CD4-positive, alpha-beta T cell treated with Interleukin-10 for 1 hour (primary cell): ENCODE measurements around the gene POLR3GL.
"Not testable (repeated sequence)": the region's sequence is repeated elsewhere in the genome, so short reads cannot be mapped to it uniquely, and the experiment has no call there.

Source experiments
- DNase-seq: peaks from one replicate; pipeline ENCODE4 v3.0.0-alpha.2; 2020

Gene POLR3GL

GRCh38 chr1:145964328-145965118 is at the start of gene POLR3GL, which contains the start of gene ANKRD34A:
Gene POLR3GL (plus strand): TSS chr1:145964690. CDS start chr1:145974866, 10,176 bp downstream.
Gene ANKRD34A (minus strand): TSS chr1:145964575. CDS start chr1:145961759, 2,816 bp downstream.
- DNase-seq = peak; percentile 94

GRCh38 chr1:145916745-145917144 is 47.7 kb upstream of the POLR3GL start:
- no peak for DNase-seq

- no peak for DNase-seq
Observed at GRCh38 chr1:145917595-145917994, 46.9 kb upstream of the POLR3GL start.

- DNase-seq = peak; percentile 95
Observed at GRCh38 chr1:145918144-145918991, 46.1 kb upstream of the POLR3GL start, which contains the start of gene PEX11B. Gene PEX11B (minus strand): TSS chr1:145918717. CDS start chr1:145918688, 29 bp downstream.

- peak; percentile 28 for DNase-seq
Observed at GRCh38 chr1:145918992-145919939, 45.2 kb upstream of the POLR3GL start.

GRCh38 chr1:145920297-145920696 is 44.2 kb upstream of the POLR3GL start:
- not testable (repeated sequence) for DNase-seq

GRCh38 chr1:145922266-145922665 is 42.2 kb upstream of the POLR3GL start:
- DNase-seq = no peak

GRCh38 chr1:145926686-145927062 is 37.8 kb upstream of the POLR3GL start:
- DNase-seq = peak; percentile 15

GRCh38 chr1:145927063-145927886 is 37.2 kb upstream of the POLR3GL start, which contains the start of gene RBM8A:
Gene RBM8A (minus strand): TSS chr1:145927484. CDS start chr1:145927426, 58 bp downstream.
- peak; percentile 98 for DNase-seq

- DNase-seq = peak; percentile 22
Observed at GRCh38 chr1:145927916-145928643, 36.4 kb upstream of the POLR3GL start.

GRCh38 chr1:145932522-145933009 is 31.9 kb upstream of the POLR3GL start:
- peak; percentile 56 for DNase-seq

- DNase-seq = no peak
Observed at GRCh38 chr1:145935708-145936107, 28.8 kb upstream of the POLR3GL start.

GRCh38 chr1:145936247-145936646 is 28.2 kb upstream of the POLR3GL start:
- no peak for DNase-seq

- DNase-seq = no peak
Observed at GRCh38 chr1:145937436-145937835, 27.1 kb upstream of the POLR3GL start.

- no peak for DNase-seq
Observed at GRCh38 chr1:145942405-145942804, 22.1 kb upstream of the POLR3GL start.

- no peak for DNase-seq
Observed at GRCh38 chr1:145942871-145943270, 21.6 kb upstream of the POLR3GL start.

GRCh38 chr1:145944532-145944931 is 20.0 kb upstream of the POLR3GL start:
- DNase-seq = no peak

- no peak for DNase-seq
Observed at GRCh38 chr1:145946477-145946986, 18.0 kb upstream of the POLR3GL start.

GRCh38 chr1:145947551-145947950 is 16.9 kb upstream of the POLR3GL start:
- DNase-seq = no peak

- no peak for DNase-seq
Observed at GRCh38 chr1:145949219-145949618, 15.3 kb upstream of the POLR3GL start.
